SH-SY5Y (cell line): ENCODE data around the gene PRDM9.

ENCODE experiments used
- GATA2 ChIP-seq: IDR thresholded peaks from 2 replicates; pipeline ENCODE4 v1.6.1; 2011; ENCODE audit warnings: mild to moderate bottlenecking, low read depth, low read length
- GATA3 ChIP-seq: IDR thresholded peaks from 2 replicates; pipeline ENCODE4 v1.6.1; 2011; ENCODE audit warnings: low read depth, mild to moderate bottlenecking, low read length, moderate library complexity

PRDM9 gene

DNA sequence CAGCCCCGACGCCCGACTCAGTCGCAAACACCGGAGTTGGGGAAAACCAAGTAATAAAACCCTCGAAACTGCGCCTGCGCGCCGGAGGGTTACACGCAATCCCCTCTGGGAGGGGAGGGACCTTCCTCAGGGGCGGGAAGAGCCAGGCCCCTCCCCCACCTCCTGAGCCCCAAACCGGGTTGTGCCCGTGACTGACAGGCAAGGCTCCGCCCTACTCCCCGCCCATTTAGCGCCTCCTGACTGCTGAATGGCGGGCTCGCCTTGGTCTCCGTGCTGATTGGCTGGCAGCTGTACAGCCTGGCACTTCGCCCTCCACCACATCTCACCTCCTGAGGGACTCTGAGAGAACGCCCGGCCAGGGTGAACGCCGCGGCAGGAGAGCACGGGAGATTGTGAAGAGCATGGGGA is at the start of gene PRDM9:
Gene PRDM9 (plus strand): TSS at position 332 of the 408 bp plus-strand sequence. CDS start 1,425 bp downstream, outside the sequence.
- TF ChIP-seq GATA2 (no peak), GATA3 (no peak)

DNA sequence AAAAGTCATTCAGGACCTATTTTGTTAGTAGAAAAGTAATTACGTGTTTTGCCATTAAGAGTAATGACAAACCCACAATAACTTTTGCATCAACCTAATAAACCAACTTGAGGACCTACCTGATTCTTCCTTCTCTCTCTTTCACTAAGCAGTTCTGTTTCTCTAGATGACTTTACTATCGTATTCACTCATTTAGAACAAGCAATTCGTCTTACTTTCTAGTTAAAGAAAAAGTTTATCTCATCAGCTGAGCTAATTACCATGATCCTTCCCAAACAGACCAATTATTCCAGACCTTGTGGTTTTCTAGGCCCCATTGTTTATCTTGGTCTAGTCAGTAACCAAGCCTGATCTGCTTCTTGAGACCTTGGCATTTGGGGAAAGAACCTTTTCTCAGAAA is 49.6 kb upstream of the PRDM9 start:
- TF ChIP-seq GATA2: no peak

DNA sequence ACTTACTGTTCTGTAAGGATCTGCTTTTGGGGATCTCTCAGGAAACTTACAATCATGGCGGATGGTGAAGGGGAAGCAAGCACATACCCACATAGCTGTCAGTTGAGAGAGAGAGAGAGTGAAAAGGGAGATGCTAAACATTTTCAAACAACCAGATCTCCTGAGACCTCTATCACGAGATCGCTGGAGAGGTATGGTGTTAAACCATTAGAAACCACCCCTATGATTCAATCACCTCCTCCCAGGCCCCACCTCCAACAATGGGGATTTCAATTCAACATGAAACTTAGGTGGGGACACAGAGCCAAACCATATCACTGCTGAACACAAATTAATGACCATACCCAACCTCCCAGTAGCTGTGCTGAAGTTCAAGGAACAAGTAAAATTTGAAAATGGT is 48.2 kb upstream of the PRDM9 start:
- TF ChIP-seq GATA3: no peak

DNA sequence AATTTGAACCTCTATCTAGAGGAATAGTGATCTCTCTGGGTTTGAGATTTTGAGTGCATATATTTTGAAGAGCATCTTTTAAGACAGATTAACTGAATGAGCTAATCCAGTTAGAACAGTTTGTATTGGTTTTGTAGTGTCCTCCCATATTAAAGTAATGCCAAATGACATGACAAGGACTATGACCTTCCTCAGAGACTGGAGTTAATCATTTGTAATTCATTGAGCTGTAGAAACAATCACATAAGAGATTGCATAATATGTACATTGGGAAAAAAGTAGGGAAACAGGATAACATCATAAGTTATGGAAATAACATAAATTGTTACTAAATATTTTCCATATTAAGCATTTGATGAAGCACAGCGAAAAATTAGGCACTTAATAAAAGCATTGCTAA is 45.8 kb upstream of the PRDM9 start:
- TF ChIP-seq GATA2: no peak
- TF ChIP-seq GATA3: no peak

DNA sequence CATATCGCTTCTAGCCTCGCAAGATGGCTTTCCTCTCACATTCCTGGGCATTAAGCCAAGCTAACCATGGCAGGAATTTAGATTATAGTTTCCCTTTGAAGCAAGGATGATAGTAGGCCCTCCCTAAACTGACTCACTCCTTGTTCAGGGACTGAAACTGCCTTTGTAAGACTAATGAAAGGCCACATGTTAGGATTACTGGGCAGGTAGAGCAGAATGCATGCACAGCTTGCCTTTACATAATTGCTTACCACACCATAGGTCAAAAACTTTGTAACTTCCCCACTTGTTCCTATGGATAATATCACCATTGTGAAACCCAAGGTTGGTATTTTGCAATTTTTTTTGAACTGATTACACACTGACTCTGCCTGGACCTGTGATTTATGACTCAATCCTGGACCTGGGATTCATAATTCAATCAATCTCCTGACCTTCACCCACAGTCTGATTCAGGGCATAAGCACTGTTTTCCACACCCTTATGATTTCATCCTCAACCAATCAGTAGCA is 41.0 kb upstream of the PRDM9 start:
- TF ChIP-seq GATA2 (no peak), GATA3 (no peak)

DNA sequence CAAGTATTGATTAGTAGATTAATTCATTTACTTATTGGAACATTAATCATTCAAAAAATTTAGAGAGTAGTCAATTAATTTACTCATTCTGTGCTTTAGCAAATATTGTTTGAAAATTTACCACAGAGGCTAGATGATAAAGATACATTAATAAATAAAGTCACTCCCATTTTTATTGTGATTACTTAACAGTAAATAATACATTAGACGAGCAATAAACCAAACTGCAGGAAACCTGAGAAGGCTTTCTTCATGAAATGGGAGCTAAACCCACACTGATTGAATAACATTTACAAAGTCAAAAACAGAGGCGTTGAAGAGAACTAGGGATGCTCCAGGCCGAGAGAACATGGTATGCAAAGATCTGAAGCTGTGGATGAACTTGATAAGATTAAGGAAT is 38.8 kb upstream of the PRDM9 start:
- TF ChIP-seq GATA2 (no peak), GATA3 (no peak)

DNA sequence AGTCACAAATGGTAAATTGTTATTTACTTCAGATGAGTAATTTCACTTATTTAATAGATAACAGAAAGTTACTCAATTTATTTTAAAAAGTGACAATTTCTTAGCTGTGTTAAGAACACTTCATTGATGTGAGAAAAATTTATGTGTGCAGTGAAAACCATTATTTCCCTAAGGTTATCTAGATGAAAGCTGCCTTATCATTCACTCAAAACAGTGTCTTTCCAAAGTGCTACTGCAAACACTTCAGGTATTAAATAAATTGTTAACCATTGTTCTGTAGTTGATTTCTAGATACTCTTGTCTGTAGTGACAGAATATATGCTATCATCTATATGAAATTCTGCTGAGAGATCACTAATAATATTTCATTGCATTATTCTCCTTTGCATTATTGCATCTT is 33.5 kb upstream of the PRDM9 start:
- no peak for TF ChIP-seq GATA3

DNA sequence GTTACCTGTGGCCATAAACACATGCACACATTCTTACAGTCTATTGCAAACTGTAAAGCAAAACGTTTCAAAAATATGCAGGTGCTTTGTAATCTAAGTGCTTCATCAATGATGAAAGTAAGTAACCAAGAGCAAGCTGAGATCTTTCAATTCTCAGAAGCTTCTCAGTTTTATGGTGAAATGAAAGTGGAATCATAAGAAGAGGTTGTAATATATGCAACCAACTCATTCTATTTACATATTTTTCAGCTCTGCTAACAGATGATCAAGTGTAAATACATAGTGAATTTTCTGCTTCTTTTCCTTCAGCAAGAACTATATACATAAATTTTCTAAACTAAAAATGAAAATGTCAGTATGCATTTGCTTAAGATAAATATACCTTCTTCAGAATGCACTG is 33.1 kb upstream of the PRDM9 start:
- TF ChIP-seq GATA2 (no peak), GATA3 (no peak)

DNA sequence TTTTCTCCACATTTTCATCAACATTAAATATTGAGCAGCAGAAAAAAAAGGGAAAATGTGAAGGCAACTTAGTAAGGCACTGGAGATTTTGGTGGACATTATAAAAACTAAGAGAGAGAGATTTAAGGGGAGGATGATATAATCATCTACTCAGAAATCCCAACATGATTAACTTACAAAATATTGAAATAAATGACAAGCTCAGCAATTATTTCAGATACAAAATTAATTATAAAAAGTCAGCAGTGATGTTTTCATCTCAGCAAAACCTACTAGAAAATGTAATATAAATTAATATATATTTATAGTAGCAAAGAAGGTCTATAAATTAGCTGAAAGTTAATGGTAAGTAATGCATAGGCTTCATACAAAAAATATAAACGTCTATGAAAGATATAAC is 30.8 kb upstream of the PRDM9 start:
- TF ChIP-seq GATA2: no peak
- no peak for TF ChIP-seq GATA3

DNA sequence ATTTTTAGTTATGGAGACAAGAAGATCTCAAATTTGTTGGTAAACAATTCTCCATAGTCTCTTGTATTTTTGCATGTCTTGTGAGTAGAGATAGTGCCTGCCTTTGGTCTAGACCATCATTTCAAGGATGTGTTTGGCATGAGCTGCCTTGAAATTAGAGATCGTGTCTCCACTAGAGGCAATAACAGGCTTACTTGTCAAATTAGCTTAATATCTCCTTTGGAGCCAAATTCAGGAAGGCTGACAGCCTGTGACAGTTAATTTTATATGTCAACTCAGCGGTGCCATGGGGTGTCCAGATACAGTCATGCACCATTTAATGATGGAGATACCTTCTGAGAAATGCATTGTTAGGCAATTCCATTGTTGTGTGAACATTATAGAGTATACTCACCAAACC is 24.8 kb upstream of the PRDM9 start:
- TF ChIP-seq GATA3 (no peak), GATA2 (no peak)

DNA sequence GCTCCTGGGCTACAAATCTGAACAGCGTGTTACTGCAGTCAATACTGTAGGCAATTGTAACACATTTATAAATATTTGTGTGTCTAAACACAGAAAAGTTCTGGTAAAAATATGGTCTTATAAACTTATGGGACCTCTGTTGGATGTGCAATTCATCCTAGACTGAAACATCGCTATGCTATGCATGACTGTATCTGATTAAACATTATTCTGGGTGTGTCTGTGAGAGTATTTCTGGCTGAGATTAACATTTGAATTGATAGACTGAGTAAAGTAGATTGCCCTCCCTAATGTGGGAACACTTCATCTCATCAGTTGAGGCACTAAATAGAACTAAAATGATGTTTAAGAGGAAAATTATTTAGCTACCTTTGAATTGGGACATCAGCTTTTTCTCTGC is 24.3 kb upstream of the PRDM9 start:
- TF ChIP-seq GATA2: no peak
- TF ChIP-seq GATA3: no peak

DNA sequence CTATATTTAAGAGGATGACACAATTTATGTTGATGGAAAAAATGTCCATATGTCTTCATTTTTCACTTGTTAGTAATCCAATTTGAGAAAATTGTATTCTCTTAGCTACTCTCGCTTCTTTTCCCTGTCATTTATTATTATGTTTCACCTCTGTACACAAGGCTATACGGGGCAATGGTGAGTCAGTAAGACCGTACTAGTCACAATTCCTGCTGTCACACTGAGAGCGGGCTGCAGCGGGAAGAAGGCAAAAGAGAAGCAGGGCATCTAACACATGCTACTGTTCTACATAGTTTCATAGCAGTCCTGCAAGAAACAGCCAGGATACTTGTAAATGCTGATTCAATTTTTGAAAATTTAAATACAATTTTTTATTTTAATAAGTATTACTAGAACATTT is 23.3 kb upstream of the PRDM9 start:
- TF ChIP-seq GATA2 (no peak), GATA3 (no peak)

DNA sequence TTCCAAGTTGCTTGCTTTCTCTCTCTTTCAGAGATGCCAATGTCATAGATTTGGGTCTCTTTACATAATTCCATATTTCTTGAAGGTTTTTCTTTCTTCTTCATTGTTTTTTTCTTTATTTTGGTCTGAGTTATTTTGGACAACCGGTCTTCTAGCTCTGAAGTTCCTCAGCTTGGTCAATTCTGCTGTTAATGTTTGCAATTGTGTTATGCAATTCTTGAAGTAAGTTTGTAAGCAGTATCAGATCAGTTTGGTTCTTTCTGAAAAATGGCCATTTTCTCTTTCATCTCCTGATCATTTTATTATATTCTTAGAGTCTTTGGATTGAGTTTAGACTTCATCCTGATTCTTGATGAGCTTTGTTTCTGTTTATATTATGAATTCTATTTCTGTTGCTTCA is 16.4 kb upstream of the PRDM9 start:
- no peak for TF ChIP-seq GATA3
- TF ChIP-seq GATA2: no peak

DNA sequence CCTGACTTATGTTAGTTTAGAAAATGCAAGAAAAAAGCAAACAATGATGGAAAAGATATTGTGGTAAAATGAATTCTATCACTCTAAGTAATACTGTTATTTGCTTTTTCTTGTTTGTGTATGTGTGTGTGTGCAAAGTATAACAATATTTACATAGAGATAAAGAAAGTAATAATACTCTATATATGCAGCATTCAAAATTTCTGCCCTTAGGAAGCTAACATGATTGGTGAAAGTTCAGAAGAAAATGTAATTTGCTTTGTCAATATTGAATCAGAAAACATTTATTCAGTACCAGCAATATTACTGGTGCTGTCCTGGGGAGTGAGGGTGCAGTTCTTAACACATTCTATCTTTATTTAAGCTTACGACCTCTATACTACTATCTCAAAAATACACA is 12.9 kb upstream of the PRDM9 start:
- TF ChIP-seq GATA2 (no peak), GATA3 (no peak)

DNA sequence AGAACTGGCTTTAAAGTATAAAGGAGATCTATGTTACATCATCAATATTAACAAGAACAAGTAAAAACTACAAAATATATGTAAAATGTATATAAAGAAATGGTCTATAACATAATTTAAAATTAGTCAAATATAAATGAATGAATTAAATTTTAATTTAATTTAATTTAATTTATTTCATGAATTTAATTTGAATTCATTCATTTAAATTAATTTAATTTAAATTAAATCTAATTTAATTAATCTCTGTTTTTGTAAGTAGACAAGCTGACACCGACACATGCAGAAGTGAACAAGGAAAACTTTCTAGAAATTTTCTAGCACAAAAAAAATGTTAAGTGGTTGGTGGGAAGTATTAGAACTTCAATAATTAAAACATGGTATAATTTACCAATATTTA is 10.8 kb upstream of the PRDM9 start:
- TF ChIP-seq GATA2: no peak
- TF ChIP-seq GATA3: no peak

DNA sequence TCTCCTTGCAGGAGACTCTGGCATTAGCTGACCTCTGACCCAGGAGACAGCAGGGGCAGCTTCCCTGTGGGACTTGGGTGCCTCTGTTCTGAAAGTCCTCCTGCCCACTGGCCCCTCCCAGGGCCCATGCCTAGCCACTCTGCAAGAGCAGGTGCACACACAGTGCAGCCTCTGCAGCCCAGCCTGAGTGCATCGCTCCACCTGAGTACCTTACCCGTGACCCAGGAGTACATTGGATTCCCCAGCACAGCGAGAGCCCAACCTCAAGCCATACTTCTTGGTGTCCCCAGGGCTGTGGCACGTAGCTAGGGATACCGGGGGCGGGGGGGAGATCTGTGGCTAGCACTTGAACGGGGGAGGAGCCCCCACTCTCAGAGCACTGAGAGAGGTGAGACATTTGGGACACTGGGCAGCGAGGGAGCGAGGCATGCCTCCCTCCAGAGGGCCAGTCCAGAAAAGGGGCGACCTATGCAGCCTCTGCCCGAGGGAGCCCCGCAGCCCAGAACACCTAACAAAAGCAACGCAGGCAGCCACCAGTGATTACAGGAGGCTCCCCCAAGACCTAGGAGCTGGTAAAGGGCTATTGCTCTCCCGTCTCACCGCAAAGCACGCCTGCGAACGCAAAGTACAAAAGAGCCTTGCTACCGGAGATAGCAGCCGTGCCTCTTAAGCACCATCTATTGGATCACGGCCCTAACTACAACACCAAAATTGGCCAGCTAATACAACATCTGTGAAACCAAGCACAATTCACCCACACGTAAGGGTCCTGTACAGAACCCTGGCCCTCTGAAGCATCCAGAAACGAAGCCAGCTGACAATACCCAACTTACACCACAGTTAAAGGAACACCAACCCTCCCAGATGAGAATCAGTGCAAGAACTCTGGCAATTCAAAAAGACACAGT is 826 bp upstream of the PRDM9 start:
- TF ChIP-seq GATA3 (no peak), GATA2 (no peak)

DNA sequence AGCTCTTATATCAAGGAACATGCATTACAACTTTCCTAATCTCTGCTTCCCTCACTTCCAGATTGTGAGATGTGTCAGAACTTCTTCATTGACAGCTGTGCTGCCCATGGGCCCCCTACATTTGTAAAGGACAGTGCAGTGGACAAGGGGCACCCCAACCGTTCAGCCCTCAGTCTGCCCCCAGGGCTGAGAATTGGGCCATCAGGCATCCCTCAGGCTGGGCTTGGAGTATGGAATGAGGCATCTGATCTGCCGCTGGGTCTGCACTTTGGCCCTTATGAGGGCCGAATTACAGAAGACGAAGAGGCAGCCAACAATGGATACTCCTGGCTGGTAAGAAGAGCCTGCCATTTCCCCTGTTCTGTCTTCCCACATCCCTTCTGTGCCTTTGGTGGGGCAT is 15.1 kb downstream of the PRDM9 start:
- TF ChIP-seq GATA3: no peak
- TF ChIP-seq GATA2: no peak
